Endothelial cell of umbilical vein (primary cell): ENCODE data around the gene DNA2. TPM values are rescaled to one million over a fixed set of nuclear protein-coding genes. Genes with fewer than 3 reads are reported as not detected.
"Not testable (repeated sequence)": the region's sequence is repeated elsewhere in the genome, so short reads cannot be mapped to it uniquely, and the experiment has no call there.

ENCODE experiments used
- BruUV-seq: library from RNA; stranded (reverse); fragments of 400-500 nt; replicated peaks from 2 replicates; lab custom pipeline; 2021; lab: Mats Ljungman, UMichigan
- CTCF ChIA-PET: fragments of 300-600, 350-600 bp; sonication (Branson Sonifier 250); formaldehyde crosslinking; loops from one replicate; lab custom pipeline; 2021; ENCODE audit warnings: antibody characterized with exemption, inconsistent platforms; lab: Charles Lee
- POLR2A ChIA-PET: fragments of 300-600, 350-600 bp; sonication (Branson Sonifier 250); formaldehyde crosslinking; loops from one replicate; lab custom pipeline; 2021; ENCODE audit warnings: antibody characterized with exemption, inconsistent platforms; lab: Charles Lee
- DNase-seq: peaks from one replicate; pipeline ENCODE4 v3.0.0-alpha.2; 2011; ENCODE audit warnings: low read depth, low spot score
- FAIRE-seq: peaks from 2 replicates; lab custom pipeline; 2011; peaks lifted over from hg19 to GRCh38; lab: Jason Lieb, UNC
- H2AFZ ChIP-seq: 2 replicates; pipeline ENCODE4 v1.6.0; 2012; ENCODE audit warnings: low read depth, low read length, control low read depth, inconsistent platforms
- H3K27ac ChIP-seq: 2 replicates; pipeline ENCODE4 v1.5.1; 2011; ENCODE audit warnings: low read depth, mild to moderate bottlenecking, control low read depth, low read length, moderate library complexity; ENCODE audit not compliant: insufficient read depth
- H3K27me3 ChIP-seq, 2 experiments: 2 replicates each; pipeline versions ENCODE4 v1.6.0 to v1.6.1; 2011; ENCODE audit warnings: low read length in 2 of 2, mixed read lengths in 1 of 2; ENCODE audit not compliant: control insufficient read depth in 2 of 2, insufficient read depth in 2 of 2
- H3K36me3 ChIP-seq, 2 experiments: 2 replicates in 1 of 2; 3 replicates in 1 of 2; pipeline ENCODE4 v1.5.1; 2011; ENCODE audit warnings: low read length in 2 of 2, mild to moderate bottlenecking in 1 of 2, moderate library complexity in 1 of 2; ENCODE audit not compliant: control insufficient read depth in 2 of 2, insufficient read depth in 2 of 2; ENCODE audit errors: extremely low read depth in 1 of 2
- H3K4me1 ChIP-seq: 3 replicates; pipeline ENCODE4 v1.5.1; 2011; ENCODE audit warnings: mild to moderate bottlenecking, low read length; ENCODE audit not compliant: control insufficient read depth, insufficient read depth; ENCODE audit errors: extremely low read depth
- H3K4me2 ChIP-seq: 2 replicates; pipeline ENCODE4 v1.6.1; 2011; ENCODE audit warnings: low read length, control low read depth, mixed read lengths; ENCODE audit not compliant: insufficient read depth
- H3K4me3 ChIP-seq, 3 experiments: fragments of 200-600 bp in 1 of 3; sonication (generic), shearing (Covaris generic) in 1 of 3; replicated peaks in 1 of 3; 2 replicates each; pipeline ENCODE4 v1.5.1; 2011 to 2016; ENCODE audit warnings: control low read depth in 3 of 3, low read length in 3 of 3, mild to moderate bottlenecking in 2 of 3, inconsistent platforms in 1 of 3, low read depth in 1 of 3, moderate library complexity in 1 of 3; ENCODE audit not compliant: insufficient read depth in 1 of 3
- H3K79me2 ChIP-seq: 2 replicates; pipeline ENCODE4 v1.6.0; 2012; ENCODE audit warnings: low read length, inconsistent platforms; ENCODE audit not compliant: control insufficient read depth, insufficient read depth
- H3K9ac ChIP-seq: replicated peaks from 2 replicates; pipeline ENCODE3; 2011; ENCODE audit warnings: low read length, control low read depth; ENCODE audit not compliant: insufficient read depth; ENCODE audit errors: extremely low read depth
- H3K9me1 ChIP-seq: replicated peaks from 3 replicates; pipeline ENCODE4 v1.6.0; 2011; ENCODE audit warnings: mild to moderate bottlenecking, low read length; ENCODE audit not compliant: control insufficient read depth, insufficient read depth; ENCODE audit errors: extremely low read depth
- H3K9me3 ChIP-seq: replicated peaks from 2 replicates; pipeline ENCODE4 v1.5.1; 2012; ENCODE audit warnings: low read length, inconsistent platforms; ENCODE audit not compliant: control insufficient read depth, insufficient read depth
- H4K20me1 ChIP-seq: replicated peaks from 2 replicates; pipeline ENCODE3; 2011; ENCODE audit warnings: mild to moderate bottlenecking, low read length; ENCODE audit not compliant: control insufficient read depth, insufficient read depth; ENCODE audit errors: extremely low read depth
- CTCF ChIP-seq, 2 donors: IDR thresholded peaks; 1 replicate in 1 of 2; 2 replicates in 1 of 2; pipeline ENCODE4 v1.5.1; 2011; ENCODE audit warnings: low read length in 2 of 2, mild to moderate bottlenecking in 2 of 2, moderate library complexity in 2 of 2, control low read depth in 1 of 2, inconsistent platforms in 1 of 2, low read depth in 1 of 2; ENCODE audit not compliant: insufficient read depth in 1 of 2; ENCODE audit errors: extremely low read depth in 1 of 2
- FOS ChIP-seq: IDR thresholded peaks from 2 replicates; pipeline ENCODE4 v1.6.1; 2011; ENCODE audit warnings: mild to moderate bottlenecking, low read length, moderate library complexity, borderline replicate concordance; ENCODE audit not compliant: insufficient read depth
- GATA2 ChIP-seq: IDR thresholded peaks from 2 replicates; pipeline ENCODE4 v1.7.0; 2011; ENCODE audit warnings: low read depth, mild to moderate bottlenecking, moderate library complexity, mixed read lengths, low read length; ENCODE audit not compliant: insufficient read length, insufficient read depth
- JUN ChIP-seq: IDR thresholded peaks from 2 replicates; pipeline ENCODE4 v1.6.1; 2011; ENCODE audit warnings: borderline replicate concordance, low read depth; ENCODE audit not compliant: insufficient read length, insufficient read depth
- MYC ChIP-seq: IDR thresholded peaks from one replicate; pipeline ENCODE4 v1.6.1; 2011; ENCODE audit warnings: mild to moderate bottlenecking, low read depth, low read length
- POLR2A ChIP-seq: IDR thresholded peaks from 2 replicates; pipeline ENCODE4 v1.6.1; 2012; ENCODE audit warnings: low read depth, mild to moderate bottlenecking, control low read depth, low read length
- dilution Hi-C: fragments of 300-500 bp; cut with MboI; formaldehyde crosslinking; loops from one replicate; pipeline ENCODE4 v1.15.0; 2019; ENCODE audit warnings: low sequenced_read_pairs; ENCODE audit not compliant: extremely low pct_ligation_motif_present
- intact Hi-C: fragments of 100-400 bp; cut with micrococcal nuclease; formaldehyde crosslinking; loops from one replicate; pipeline ENCODE4 v1.10.0; 2022
- polyA plus RNA-seq, 4 experiments: library from polyadenylated mRNA; depleted of rRNA in 3 of 4; stranded (reverse) in 3 of 4; unstranded in 1 of 4; fragments of >200 nt; gene quantifications; 2 replicates each; pipeline versions ENCODE4 v1.2.1 to v1.2.3, GENCODE V29; 2011 to 2012; ENCODE audit warnings: missing spikeins in 1 of 4
- total RNA-seq: library from RNA; stranded (reverse); gene quantifications from 2 replicates; pipeline ENCODE4 v1.2.3, GENCODE V29; 2021

The DNA2 gene
- total and polyA plus RNA-seq, 2 donors (not counting 3 experiments of a cell fraction or from before 2014, with no cell fraction given): 3.5 to 18.1 TPM

GRCh38 chr10:68461032-68461431 lies 10.7 kb downstream of the DNA2 start:
- Histone ChIP-seq H3K9ac (no peak overlapping the region), H3K4me3 (no peak overlapping the region), H3K9me1 (no peaks in the 10 kb centered on the region), H3K9me3 (no peaks in the 10 kb centered on the region), H3K27ac (no peak overlapping the region), H4K20me1 (no peaks in the 10 kb centered on the region), H3K27me3 (no peaks in the 10 kb centered on the region), H3K79me2 (no peaks in the 10 kb centered on the region), H3K4me2 (no peak overlapping the region), H3K36me3 (peaks cover 0 to 6% of the 10 kb centered on the region in 2 experiments), H2AFZ (no peak overlapping the region), H3K4me1 (no peaks in the 10 kb centered on the region)
- CTCF ChIA-PET: no interaction called here
- DNase-seq: no peak
- no peak for FAIRE-seq
- intact Hi-C loops: no loop called here
- no peak for TF ChIP-seq CTCF (IDR thresholded peaks at IDR 0.05; ENCODE audit: extremely low read depth in 1 of 2, insufficient read depth in 1 of 2, low read depth in 1 of 2, low read length in 2 of 2)
- no peak for TF ChIP-seq FOS
- TF ChIP-seq JUN: no peak
- no peak for TF ChIP-seq GATA2
- TF ChIP-seq MYC: no peak
- no peak for TF ChIP-seq POLR2A
- POLR2A ChIA-PET: no interaction called here
- no TSS peak for BruUV-seq
- dilution Hi-C loops: no loop called here

- H3K9me3 ChIP-seq, H3K27me3 ChIP-seq, CTCF ChIA-PET, dilution Hi-C loops, H3K4me2 ChIP-seq, H3K4me1 ChIP-seq, H3K9ac ChIP-seq, H3K27ac ChIP-seq, H3K36me3 ChIP-seq, DNase-seq, FAIRE-seq, H3K9me1 ChIP-seq, POLR2A ChIA-PET, H2AFZ ChIP-seq, BruUV-seq, H3K4me3 ChIP-seq, intact Hi-C loops, H4K20me1 ChIP-seq, H3K79me2 ChIP-seq: not testable (repeated sequence)
Observed at GRCh38 chr10:68449698-68450097, 22.1 kb downstream of the DNA2 start.
